Measurements from ENCODE around the gene CD59.

The CD59 gene

DNA sequence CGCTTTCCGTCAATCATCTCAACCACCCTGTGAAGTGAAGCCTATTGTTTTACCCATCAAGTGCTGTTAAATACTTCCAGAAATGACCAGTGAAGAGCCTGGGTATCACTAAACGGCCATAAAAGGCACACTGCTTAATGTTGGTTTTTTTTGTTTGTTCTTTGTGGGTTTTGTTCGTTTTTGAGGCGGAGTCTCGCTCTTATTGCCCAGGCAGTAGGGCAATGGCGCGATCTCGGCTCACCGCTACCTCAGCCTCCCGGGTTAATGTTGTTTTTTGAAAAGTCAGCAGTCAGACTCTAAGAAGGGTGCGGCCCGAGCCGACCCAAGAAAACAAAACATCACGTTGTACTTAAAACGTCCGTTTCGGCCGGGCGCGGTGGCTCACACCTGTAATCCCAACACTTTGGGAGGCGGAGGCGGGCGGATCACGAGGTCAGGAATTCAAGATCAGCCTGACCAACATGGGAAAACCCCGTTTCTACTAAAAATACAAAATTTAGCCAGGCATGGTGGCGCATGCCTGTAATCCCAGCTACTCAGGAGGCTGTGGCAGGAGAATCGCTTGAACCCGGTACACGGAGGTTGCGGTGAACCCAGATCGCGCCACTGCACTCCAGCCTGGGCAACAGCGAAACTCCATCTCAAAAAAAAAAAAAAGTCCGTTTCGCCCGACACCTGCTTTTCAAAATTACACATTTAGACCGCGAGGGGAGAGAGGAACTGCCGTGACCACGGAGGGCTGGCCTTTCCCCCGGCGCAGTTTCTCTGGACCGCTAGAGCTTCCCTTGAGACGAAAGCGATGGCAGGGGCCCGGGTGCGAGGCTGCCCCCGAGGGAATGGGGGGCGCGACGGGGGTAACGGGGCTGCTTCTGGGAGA is 714 bp downstream of the CD59 start:
- Histone ChIP-seq H3K9ac (ENCODE audit: low read length) (peak overlapping the region; percentile 73), H3K27ac (ENCODE audit: low read depth, low read length, poor library complexity, severe bottlenecking) (peak overlapping the region; percentile 55), H3K9me3 (ENCODE audit: low read length) (no peaks in the 10 kb centered on the region), H3K9me2 (ENCODE audit: low read depth, low read length) (no peaks in the 10 kb centered on the region), H2AFZ (ENCODE audit: low read length) (no peak overlapping the region), H4K20me1 (ENCODE audit: insufficient read depth, low read length) (no peaks in the 10 kb centered on the region), H3K4me1 (ENCODE audit: insufficient read depth, low read length, severe bottlenecking) (peaks cover 44% of the 10 kb centered on the region), H3K36me3 (ENCODE audit: insufficient read depth, low read length) (peaks cover 12% of the 10 kb centered on the region), H3K79me2 (ENCODE audit: insufficient read depth, low read length) (peaks cover 18% of the 10 kb centered on the region), H3K4me3 (ENCODE audit: low read depth, low read length, poor library complexity, severe bottlenecking) (peak overlapping the region; percentile 72), H3F3A (ENCODE audit: insufficient read depth, low read length) (no peaks in the 10 kb centered on the region), H3K27me3 (ENCODE audit: insufficient read depth, low read length) (no peaks in the 10 kb centered on the region), H3K4me2 (ENCODE audit: low read length) (peak overlapping the region; percentile 83)
- no peak for TF ChIP-seq EZH2 (IDR thresholded peaks at IDR 0.05; ENCODE audit: borderline replicate concordance, low read length)
- TF ChIP-seq, protein P1, sequence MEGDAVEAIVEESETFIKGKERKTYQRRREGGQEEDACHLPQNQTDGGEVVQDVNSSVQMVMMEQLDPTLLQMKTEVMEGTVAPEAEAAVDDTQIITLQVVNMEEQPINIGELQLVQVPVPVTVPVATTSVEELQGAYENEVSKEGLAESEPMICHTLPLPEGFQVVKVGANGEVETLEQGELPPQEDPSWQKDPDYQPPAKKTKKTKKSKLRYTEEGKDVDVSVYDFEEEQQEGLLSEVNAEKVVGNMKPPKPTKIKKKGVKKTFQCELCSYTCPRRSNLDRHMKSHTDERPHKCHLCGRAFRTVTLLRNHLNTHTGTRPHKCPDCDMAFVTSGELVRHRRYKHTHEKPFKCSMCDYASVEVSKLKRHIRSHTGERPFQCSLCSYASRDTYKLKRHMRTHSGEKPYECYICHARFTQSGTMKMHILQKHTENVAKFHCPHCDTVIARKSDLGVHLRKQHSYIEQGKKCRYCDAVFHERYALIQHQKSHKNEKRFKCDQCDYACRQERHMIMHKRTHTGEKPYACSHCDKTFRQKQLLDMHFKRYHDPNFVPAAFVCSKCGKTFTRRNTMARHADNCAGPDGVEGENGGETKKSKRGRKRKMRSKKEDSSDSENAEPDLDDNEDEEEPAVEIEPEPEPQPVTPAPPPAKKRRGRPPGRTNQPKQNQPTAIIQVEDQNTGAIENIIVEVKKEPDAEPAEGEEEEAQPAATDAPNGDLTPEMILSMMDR (IDR thresholded peaks at IDR 0.05; ENCODE audit: low read length) = no peak

DNA sequence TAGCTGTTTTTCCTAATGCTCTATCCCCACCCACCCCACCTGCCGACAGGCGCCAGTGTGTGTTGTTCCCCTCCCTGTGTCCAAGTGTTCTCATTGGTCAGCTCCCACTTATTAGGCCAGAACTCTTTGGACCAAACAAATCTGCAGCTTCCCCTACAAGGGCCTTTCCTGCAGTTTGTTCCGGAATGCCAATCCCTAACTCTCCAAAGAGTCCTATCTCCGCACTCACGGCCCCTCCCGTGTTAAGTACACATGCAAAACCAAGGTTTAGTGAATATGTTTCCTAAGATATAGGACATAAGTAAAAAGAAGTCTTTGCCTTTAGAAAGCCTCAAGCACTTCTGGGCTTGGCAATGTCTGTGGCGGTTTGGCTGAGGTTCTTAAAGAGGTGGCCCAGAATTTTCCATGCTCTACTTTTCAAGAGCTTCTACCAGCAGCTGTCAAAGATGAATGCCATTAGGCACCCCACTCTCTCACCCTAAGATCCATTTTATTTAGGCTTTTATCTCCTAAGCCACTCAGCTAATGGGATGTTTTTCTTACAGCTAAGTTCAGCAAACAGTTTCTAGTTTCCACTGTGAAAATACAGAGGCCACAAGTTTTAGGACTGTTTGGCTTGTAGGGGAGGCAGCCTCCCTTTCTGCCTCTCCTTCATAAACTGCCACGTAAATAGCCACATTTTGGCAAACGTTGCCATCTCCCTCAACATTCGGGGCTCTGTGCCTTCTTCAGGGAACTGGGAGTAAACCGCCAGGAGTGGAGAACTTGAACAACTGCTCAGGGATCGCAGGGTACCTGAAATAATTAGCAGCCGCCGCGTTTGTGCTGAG is 1.6 kb downstream of the CD59 start:
- Histone ChIP-seq H3K27me3 (ENCODE audit: insufficient read depth, low read length) (no peaks in the 10 kb centered on the region), H3F3A (ENCODE audit: insufficient read depth, low read length) (no peaks in the 10 kb centered on the region), H3K79me2 (ENCODE audit: insufficient read depth, low read length) (peaks cover 21% of the 10 kb centered on the region), H3K9ac (ENCODE audit: low read length) (peak overlapping the region; percentile 73), H3K4me1 (ENCODE audit: insufficient read depth, low read length, severe bottlenecking) (peaks cover 44% of the 10 kb centered on the region), H3K27ac (ENCODE audit: low read depth, low read length, poor library complexity, severe bottlenecking) (peak overlapping the region; percentile 55), H3K9me3 (ENCODE audit: low read length) (no peaks in the 10 kb centered on the region), H4K20me1 (ENCODE audit: insufficient read depth, low read length) (no peaks in the 10 kb centered on the region), H2AFZ (ENCODE audit: low read length) (no peak overlapping the region), H3K4me3 (ENCODE audit: low read depth, low read length, poor library complexity, severe bottlenecking) (peak overlapping the region; percentile 72), H3K9me2 (ENCODE audit: low read depth, low read length) (no peaks in the 10 kb centered on the region), H3K4me2 (ENCODE audit: low read length) (peak overlapping the region; percentile 83), H3K36me3 (ENCODE audit: insufficient read depth, low read length) (peaks cover 15% of the 10 kb centered on the region)
- TF ChIP-seq, protein P1 (IDR thresholded peaks at IDR 0.05; ENCODE audit: low read length) = no peak
- TF ChIP-seq EZH2 (IDR thresholded peaks at IDR 0.05; ENCODE audit: borderline replicate concordance, low read length) = no peak

DNA sequence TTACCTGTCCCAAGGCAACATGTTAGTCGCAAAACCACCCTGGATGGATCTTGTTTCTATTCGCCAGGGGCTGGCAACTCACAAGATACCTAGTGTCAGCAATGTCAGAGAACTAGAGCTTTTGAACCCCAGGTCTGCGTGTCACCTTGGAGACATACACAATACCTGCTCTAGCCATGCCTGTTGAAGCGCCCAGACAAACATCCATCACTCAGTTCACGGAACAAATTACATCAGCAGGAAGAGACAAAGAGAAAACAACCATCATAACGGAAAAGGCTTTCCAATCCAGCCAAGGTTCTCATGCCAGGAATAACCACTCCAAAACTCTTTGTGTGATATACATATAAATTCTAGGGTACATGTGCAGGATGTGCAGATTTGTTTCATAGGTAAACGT is 2.2 kb downstream of the CD59 start:
- H3K4me2 ChIP-seq (ENCODE audit: low read length) = peak overlapping the region; percentile 83
- H4K20me1 ChIP-seq (ENCODE audit: insufficient read depth, low read length) = no peaks in the 10 kb centered on the region
- no peaks in the 10 kb centered on the region for H3K27me3 ChIP-seq (ENCODE audit: insufficient read depth, low read length)
- peaks cover 21% of the 10 kb centered on the region for H3K79me2 ChIP-seq (ENCODE audit: insufficient read depth, low read length)
- TF ChIP-seq, protein P1 (IDR thresholded peaks at IDR 0.05; ENCODE audit: low read length) = no peak
- TF ChIP-seq EZH2 (IDR thresholded peaks at IDR 0.05; ENCODE audit: borderline replicate concordance, low read length) = no peak
- H3K9me3 ChIP-seq (ENCODE audit: low read length) = no peaks in the 10 kb centered on the region
- peaks cover 20% of the 10 kb centered on the region for H3K36me3 ChIP-seq (ENCODE audit: insufficient read depth, low read length)
- no peak overlapping the region; the same call in 1 of the 2 replicates for H3K9ac ChIP-seq (ENCODE audit: low read length)
- peak overlapping the region; percentile 72 for H3K4me3 ChIP-seq (ENCODE audit: low read depth, low read length, poor library complexity, severe bottlenecking)
- peaks cover 44% of the 10 kb centered on the region for H3K4me1 ChIP-seq (ENCODE audit: insufficient read depth, low read length, severe bottlenecking)
- H3K9me2 ChIP-seq (ENCODE audit: low read depth, low read length) = no peaks in the 10 kb centered on the region
- no peak overlapping the region for H2AFZ ChIP-seq (ENCODE audit: low read length)
- peak overlapping the region; percentile 55 for H3K27ac ChIP-seq (ENCODE audit: low read depth, low read length, poor library complexity, severe bottlenecking)
- no peaks in the 10 kb centered on the region for H3F3A ChIP-seq (ENCODE audit: insufficient read depth, low read length)
